HepG2 (cell line): ENCODE measurements around the gene LIMA1. TPM values are rescaled to one million over a fixed set of nuclear protein-coding genes. Genes with fewer than 3 reads are reported as not detected.

Experiments
- HNF4G ChIP-seq, 2 experiments: sonication (generic) in 1 of 2; formaldehyde crosslinking in 1 of 2; IDR thresholded peaks; 2 replicates each; pipeline versions ENCODE4 v1.4.0 to v1.6.1; 2011 to 2020; ENCODE audit warnings: borderline replicate concordance in 2 of 2, low read depth in 2 of 2, mild to moderate bottlenecking in 2 of 2, low read length in 1 of 2, missing genetic modification reagents in 1 of 2, moderate library complexity in 1 of 2
- KLF13 ChIP-seq: sonication (generic); formaldehyde crosslinking; IDR thresholded peaks from 2 replicates; pipeline ENCODE4 v1.4.0; 2020; ENCODE audit warnings: mild to moderate bottlenecking, missing genetic modification reagents
- MAFK ChIP-seq, 2 experiments: IDR thresholded peaks in 1 of 2; conservative IDR thresholded peaks in 1 of 2; 2 replicates each; pipeline ENCODE4 v1.6.1; 2011; ENCODE audit warnings: improper control_type of control experiment in 2 of 2, low read length in 2 of 2
- POLR2A ChIP-seq, 2 experiments: IDR thresholded peaks; 2 replicates each; pipeline ENCODE4 v1.6.1; 2011; ENCODE audit warnings: low read depth in 2 of 2, low read length in 2 of 2, mild to moderate bottlenecking in 1 of 2, moderate library complexity in 1 of 2; ENCODE audit not compliant: insufficient read depth in 1 of 2
- SNAI1 ChIP-seq: sonication (generic); formaldehyde crosslinking; IDR thresholded peaks from 2 replicates; pipeline ENCODE4 v1.5.0; 2020; ENCODE audit warnings: mild to moderate bottlenecking, missing genetic modification reagents, borderline replicate concordance
- SP2 ChIP-seq: sonication (generic); formaldehyde crosslinking; IDR thresholded peaks from 2 replicates; pipeline ENCODE4 v1.5.1; 2020; ENCODE audit warnings: mild to moderate bottlenecking, missing genetic modification reagents
- ZNF713 ChIP-seq: sonication (generic); formaldehyde crosslinking; IDR thresholded peaks from 2 replicates; pipeline ENCODE4 v1.4.0; 2020; ENCODE audit warnings: mild to moderate bottlenecking, missing genetic modification reagents
- polyA plus RNA-seq, 8 experiments: library from polyadenylated mRNA; depleted of rRNA in 3 of 8; stranded (reverse) in 7 of 8; unstranded in 1 of 8; fragments of >200 nt; fragmentation: Illumina TruSeq in 4 of 8; extraction: Trizol in 4 of 8; gene quantifications; 2 replicates each; pipeline versions ENCODE4 v1.2.1 to v1.2.3, GENCODE V29; 2011 to 2016; ENCODE audit warnings: low read depth in 4 of 8, missing spikeins in 1 of 8, mixed read lengths in 1 of 8; ENCODE audit not compliant: insufficient read depth in 1 of 8
- total RNA-seq, 5 experiments: library from RNA; depleted of rRNA; stranded (reverse); fragments of >200 nt; fragmentation: Illumina TruSeq; extraction: Trizol; gene quantifications; 2 replicates each; pipeline ENCODE4 v1.2.3, GENCODE V29; 2016; ENCODE audit warnings: low read depth in 1 of 5
- TF ChIP-seq, protein P1 (sequence below): sonication (generic); formaldehyde crosslinking; IDR thresholded peaks from 2 replicates; pipeline ENCODE4 v1.4.0; 2020; ENCODE audit warnings: missing genetic modification reagents, borderline replicate concordance
- TF ChIP-seq, protein P2 (sequence below): sonication (generic); formaldehyde crosslinking; IDR thresholded peaks from 2 replicates; pipeline ENCODE4 v1.5.0; 2020; ENCODE audit warnings: missing genetic modification reagents

The LIMA1 gene
- total and polyA plus RNA-seq, 2 of the 13 experiments (the other 11 are each of a cell fraction or from before 2014, with no cell fraction given), result 13.0 to 19.8 TPM

DNA sequence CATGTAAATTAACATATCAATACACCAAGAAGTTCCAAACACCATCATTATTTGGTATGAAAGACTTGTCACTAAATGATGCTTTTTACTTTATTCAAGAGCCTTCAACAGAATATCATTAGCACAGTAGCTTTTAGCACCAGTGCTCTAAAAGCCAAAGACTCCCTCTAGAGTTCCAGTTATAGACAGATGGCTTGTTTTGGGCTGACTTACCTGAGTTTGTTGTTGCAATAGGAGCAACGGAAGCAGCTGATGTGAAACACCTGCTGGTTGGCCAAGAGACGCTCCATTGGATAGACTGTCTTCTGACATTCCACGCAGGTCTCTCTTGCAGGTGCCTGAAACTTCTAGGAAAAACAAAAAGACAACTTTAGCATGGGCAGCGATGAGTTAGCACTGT lies 101.6 kb downstream of the LIMA1 start (continued):
- TF ChIP-seq, protein P1, sequence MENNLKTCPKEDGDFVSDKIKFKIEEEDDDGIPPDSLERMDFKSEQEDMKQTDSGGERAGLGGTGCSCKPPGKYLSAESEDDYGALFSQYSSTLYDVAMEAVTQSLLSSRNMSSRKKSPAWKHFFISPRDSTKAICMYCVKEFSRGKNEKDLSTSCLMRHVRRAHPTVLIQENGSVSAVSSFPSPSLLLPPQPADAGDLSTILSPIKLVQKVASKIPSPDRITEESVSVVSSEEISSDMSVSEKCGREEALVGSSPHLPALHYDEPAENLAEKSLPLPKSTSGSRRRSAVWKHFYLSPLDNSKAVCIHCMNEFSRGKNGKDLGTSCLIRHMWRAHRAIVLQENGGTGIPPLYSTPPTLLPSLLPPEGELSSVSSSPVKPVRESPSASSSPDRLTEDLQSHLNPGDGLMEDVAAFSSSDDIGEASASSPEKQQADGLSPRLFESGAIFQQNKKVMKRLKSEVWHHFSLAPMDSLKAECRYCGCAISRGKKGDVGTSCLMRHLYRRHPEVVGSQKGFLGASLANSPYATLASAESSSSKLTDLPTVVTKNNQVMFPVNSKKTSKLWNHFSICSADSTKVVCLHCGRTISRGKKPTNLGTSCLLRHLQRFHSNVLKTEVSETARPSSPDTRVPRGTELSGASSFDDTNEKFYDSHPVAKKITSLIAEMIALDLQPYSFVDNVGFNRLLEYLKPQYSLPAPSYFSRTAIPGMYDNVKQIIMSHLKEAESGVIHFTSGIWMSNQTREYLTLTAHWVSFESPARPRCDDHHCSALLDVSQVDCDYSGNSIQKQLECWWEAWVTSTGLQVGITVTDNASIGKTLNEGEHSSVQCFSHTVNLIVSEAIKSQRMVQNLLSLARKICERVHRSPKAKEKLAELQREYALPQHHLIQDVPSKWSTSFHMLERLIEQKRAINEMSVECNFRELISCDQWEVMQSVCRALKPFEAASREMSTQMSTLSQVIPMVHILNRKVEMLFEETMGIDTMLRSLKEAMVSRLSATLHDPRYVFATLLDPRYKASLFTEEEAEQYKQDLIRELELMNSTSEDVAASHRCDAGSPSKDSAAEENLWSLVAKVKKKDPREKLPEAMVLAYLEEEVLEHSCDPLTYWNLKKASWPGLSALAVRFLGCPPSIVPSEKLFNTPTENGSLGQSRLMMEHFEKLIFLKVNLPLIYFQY, result no peak
- TF ChIP-seq SNAI1 (CRISPR knock-in tag), result no peak
- TF ChIP-seq HNF4G (IDR thresholded peaks at IDR 0.05; ENCODE audit: borderline replicate concordance, low read depth, low read length), result no peak
- TF ChIP-seq HNF4G (CRISPR knock-in tag; IDR thresholded peaks at IDR 0.05; ENCODE audit: borderline replicate concordance, low read depth), result no peak
- TF ChIP-seq, protein P2, sequence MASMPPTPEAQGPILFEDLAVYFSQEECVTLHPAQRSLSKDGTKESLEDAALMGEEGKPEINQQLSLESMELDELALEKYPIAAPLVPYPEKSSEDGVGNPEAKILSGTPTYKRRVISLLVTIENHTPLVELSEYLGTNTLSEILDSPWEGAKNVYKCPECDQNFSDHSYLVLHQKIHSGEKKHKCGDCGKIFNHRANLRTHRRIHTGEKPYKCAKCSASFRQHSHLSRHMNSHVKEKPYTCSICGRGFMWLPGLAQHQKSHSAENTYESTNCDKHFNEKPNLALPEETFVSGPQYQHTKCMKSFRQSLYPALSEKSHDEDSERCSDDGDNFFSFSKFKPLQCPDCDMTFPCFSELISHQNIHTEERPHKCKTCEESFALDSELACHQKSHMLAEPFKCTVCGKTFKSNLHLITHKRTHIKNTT (CRISPR knock-in tag), result no peak
- TF ChIP-seq ZNF713 (CRISPR knock-in tag), result no peak
- TF ChIP-seq SP2 (CRISPR knock-in tag), result no peak
- no peak for TF ChIP-seq KLF13 (CRISPR knock-in tag)
- TF ChIP-seq MAFK (conservative IDR thresholded peaks at IDR 0.05 in 1 of 2, IDR thresholded peaks at IDR 0.05 in 1 of 2; ENCODE audit: low read length in 2 of 2), result no peak
- no peak for TF ChIP-seq POLR2A (IDR thresholded peaks at IDR 0.05; ENCODE audit: insufficient read depth in 1 of 2, low read depth in 2 of 2, low read length in 2 of 2)
